Loucy (cell line): ENCODE data around the gene GPATCH4.
"Not testable (repeated sequence)": the region's sequence is repeated elsewhere in the genome, so short reads cannot be mapped to it uniquely, and the experiment has no call there.

ENCODE experiments used
- H2AFZ ChIP-seq: fragments of 200-600 bp; sonication (generic); 2 replicates; pipeline ENCODE4 v1.6.0; 2016; ENCODE audit warnings: antibody characterized with exemption, mild to moderate bottlenecking, low read length, moderate library complexity
- H3F3A ChIP-seq: fragments of 200-600 bp; 2 replicates; pipeline ENCODE4 v1.6.0; 2016; ENCODE audit warnings: antibody characterized with exemption, low read depth, mild to moderate bottlenecking
- H3K27me3 ChIP-seq: fragments of 200-600 bp; sonication (generic); 2 replicates; pipeline ENCODE4 v1.6.1; 2014; ENCODE audit warnings: low read length, mild to moderate bottlenecking; ENCODE audit not compliant: insufficient read depth, poor library complexity, severe bottlenecking
- H3K36me3 ChIP-seq: fragments of 200-600 bp; sonication (generic); 2 replicates; pipeline ENCODE4 v1.6.1; 2016; ENCODE audit warnings: low read length; ENCODE audit not compliant: insufficient read depth
- H3K4me1 ChIP-seq: fragments of 200-600 bp; sonication (generic); 2 replicates; pipeline ENCODE4 v1.5.1; 2014; ENCODE audit warnings: low read length, mild to moderate bottlenecking; ENCODE audit not compliant: insufficient read depth, poor library complexity, severe bottlenecking
- H3K4me2 ChIP-seq: fragments of 200-600 bp; sonication (generic); 2 replicates; pipeline ENCODE4 v1.6.0; 2014; ENCODE audit warnings: antibody characterized with exemption, low read length, low read depth, mild to moderate bottlenecking; ENCODE audit not compliant: poor library complexity, severe bottlenecking
- H3K4me3 ChIP-seq: fragments of 200-600 bp; sonication (generic); 2 replicates; pipeline ENCODE4 v1.5.1; 2014; ENCODE audit warnings: low read length, mild to moderate bottlenecking, mixed read lengths; ENCODE audit not compliant: poor library complexity, severe bottlenecking
- H3K79me2 ChIP-seq: fragments of 200-600 bp; sonication (generic); 2 replicates; pipeline ENCODE4 v1.6.1; 2014; ENCODE audit warnings: low read length; ENCODE audit not compliant: insufficient read depth
- H3K9ac ChIP-seq: fragments of 200-600 bp; sonication (generic); 2 replicates; pipeline ENCODE4 v1.6.0; 2014; ENCODE audit warnings: mild to moderate bottlenecking, low read depth, low read length, moderate library complexity; ENCODE audit not compliant: poor library complexity, severe bottlenecking
- H3K9me2 ChIP-seq: fragments of 200-600 bp; sonication (generic); replicated peaks from 2 replicates; pipeline ENCODE4 v1.6.1; 2016; ENCODE audit warnings: low read depth, low read length, mixed read lengths
- H3K9me3 ChIP-seq: fragments of 200-600 bp; sonication (generic); 2 replicates; pipeline ENCODE4 v1.6.1; 2014; ENCODE audit warnings: mild to moderate bottlenecking, antibody characterized with exemption, low read length, low read depth; ENCODE audit not compliant: insufficient read depth
- H4K20me1 ChIP-seq: fragments of 200-600 bp; sonication (generic); 2 replicates; pipeline ENCODE4 v1.6.0; 2014; ENCODE audit warnings: antibody characterized with exemption, low read length, mild to moderate bottlenecking; ENCODE audit not compliant: insufficient read depth, poor library complexity, severe bottlenecking
- EZH2phosphoT487 ChIP-seq: fragments of 200-600 bp; IDR thresholded peaks from 2 replicates; pipeline ENCODE4 v1.6.1; 2018; ENCODE audit warnings: antibody characterized with exemption, mild to moderate bottlenecking, moderate library complexity, borderline replicate concordance
- TF ChIP-seq, protein P1 (sequence below): fragments of 200-600 bp; sonication (generic); conservative IDR thresholded peaks from 2 replicates; pipeline ENCODE4 v1.5.1; 2014; ENCODE audit warnings: mild to moderate bottlenecking, antibody characterized with exemption, low read length

The GPATCH4 gene

DNA sequence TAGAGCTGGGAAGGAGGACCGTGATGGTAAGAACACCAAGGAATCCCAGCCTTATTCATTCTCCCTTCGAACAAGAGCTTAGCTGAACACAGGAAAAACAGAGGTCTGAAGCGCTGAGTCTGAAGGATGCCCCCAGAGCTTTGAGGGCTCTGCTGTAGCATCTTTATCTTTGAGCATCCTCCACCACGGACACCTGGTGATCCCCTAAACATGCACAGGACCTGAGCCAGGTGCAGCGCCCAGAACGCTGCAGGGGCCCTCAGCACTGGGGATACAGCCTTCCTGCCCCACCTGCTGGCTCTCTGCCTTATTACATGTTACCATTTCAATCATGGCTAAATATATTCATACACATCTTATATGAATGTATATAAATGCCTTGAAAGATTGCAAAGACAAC is 7.7 kb upstream of the GPATCH4 start:
- Histone ChIP-seq H3K27me3 (no peaks in the 10 kb centered on the region), H3F3A (no peaks in the 10 kb centered on the region), H3K79me2 (no peaks in the 10 kb centered on the region), H3K4me2 (no peak overlapping the region), H3K9ac (no peak overlapping the region), H3K9me2 (no peaks in the 10 kb centered on the region), H3K9me3 (no peaks in the 10 kb centered on the region), H2AFZ (no peak overlapping the region), H4K20me1 (no peaks in the 10 kb centered on the region), H3K4me3 (no peak overlapping the region), H3K4me1 (peaks cover 4% of the 10 kb centered on the region), H3K36me3 (no peaks in the 10 kb centered on the region)
- TF ChIP-seq, protein P1, sequence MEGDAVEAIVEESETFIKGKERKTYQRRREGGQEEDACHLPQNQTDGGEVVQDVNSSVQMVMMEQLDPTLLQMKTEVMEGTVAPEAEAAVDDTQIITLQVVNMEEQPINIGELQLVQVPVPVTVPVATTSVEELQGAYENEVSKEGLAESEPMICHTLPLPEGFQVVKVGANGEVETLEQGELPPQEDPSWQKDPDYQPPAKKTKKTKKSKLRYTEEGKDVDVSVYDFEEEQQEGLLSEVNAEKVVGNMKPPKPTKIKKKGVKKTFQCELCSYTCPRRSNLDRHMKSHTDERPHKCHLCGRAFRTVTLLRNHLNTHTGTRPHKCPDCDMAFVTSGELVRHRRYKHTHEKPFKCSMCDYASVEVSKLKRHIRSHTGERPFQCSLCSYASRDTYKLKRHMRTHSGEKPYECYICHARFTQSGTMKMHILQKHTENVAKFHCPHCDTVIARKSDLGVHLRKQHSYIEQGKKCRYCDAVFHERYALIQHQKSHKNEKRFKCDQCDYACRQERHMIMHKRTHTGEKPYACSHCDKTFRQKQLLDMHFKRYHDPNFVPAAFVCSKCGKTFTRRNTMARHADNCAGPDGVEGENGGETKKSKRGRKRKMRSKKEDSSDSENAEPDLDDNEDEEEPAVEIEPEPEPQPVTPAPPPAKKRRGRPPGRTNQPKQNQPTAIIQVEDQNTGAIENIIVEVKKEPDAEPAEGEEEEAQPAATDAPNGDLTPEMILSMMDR = peak; percentile 77
- TF ChIP-seq EZH2phosphoT487 = no peak

DNA sequence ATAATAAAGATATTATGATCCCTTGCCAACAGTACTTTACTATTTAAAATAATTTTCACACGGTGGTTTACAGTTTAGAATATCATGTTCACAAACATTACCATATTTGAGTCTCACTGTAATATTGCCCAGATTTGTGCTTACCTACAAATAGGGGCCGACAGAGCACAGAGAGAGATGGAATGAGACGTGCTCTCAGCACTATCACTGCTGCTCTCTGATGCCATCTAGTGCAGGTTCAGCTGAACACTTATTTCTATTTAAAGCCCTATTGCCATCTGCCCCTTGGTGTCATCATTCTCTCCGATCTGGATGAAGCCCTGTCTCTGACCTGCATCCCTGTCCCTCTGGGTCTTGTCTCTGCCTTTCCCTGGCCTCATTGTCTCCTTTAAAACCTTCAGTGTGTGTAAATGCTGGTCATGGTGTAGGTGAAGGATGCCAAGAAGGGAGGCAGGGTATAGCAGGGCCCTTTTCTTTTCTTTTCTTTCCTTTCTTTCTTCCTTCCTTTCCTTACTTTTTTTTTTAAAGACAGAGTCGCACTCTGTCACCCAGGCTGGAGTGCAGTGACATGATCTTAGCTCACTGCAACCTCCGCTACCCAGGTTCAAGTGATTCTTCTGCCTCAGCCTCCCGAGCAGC is 6.9 kb upstream of the GPATCH4 start:
- H2AFZ ChIP-seq = no peak overlapping the region
- no peak overlapping the region for H3K9ac ChIP-seq
- H3K36me3 ChIP-seq = no peaks in the 10 kb centered on the region
- H3K4me2 ChIP-seq = no peak overlapping the region
- no peaks in the 10 kb centered on the region for H3K27me3 ChIP-seq
- peaks cover 4% of the 10 kb centered on the region for H3K4me1 ChIP-seq
- H3K4me3 ChIP-seq = no peak overlapping the region
- no peak for TF ChIP-seq EZH2phosphoT487
- TF ChIP-seq, protein P1 = peak; percentile 82
- H3K9me3 ChIP-seq = no peaks in the 10 kb centered on the region
- no peaks in the 10 kb centered on the region for H4K20me1 ChIP-seq
- no peaks in the 10 kb centered on the region for H3F3A ChIP-seq
- no peaks in the 10 kb centered on the region for H3K9me2 ChIP-seq
- no peaks in the 10 kb centered on the region for H3K79me2 ChIP-seq

DNA sequence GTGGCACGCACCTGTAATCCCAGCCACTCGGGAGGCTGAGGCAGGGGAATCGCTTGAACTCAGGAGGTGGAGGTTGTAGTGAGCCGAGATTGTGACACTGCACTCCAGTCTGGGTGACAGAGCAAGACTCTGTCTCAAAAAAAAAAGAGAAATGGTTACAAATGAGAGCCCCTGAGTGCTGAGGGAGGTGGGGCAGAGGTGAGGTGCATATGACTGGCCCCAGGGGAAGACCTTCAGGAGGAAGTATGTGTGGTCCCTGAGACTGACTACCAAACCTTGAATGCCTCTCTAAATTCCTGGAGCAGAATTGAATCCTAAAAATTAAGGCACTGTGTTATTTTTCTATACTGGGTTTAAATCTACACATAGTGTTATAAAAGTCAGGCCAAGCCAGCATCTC is 6.1 kb upstream of the GPATCH4 start:
- not testable (repeated sequence) for H3K9me3 ChIP-seq, H3F3A ChIP-seq, H3K4me2 ChIP-seq, H2AFZ ChIP-seq, H3K4me1 ChIP-seq, H3K9me2 ChIP-seq, H4K20me1 ChIP-seq, H3K27me3 ChIP-seq, H3K36me3 ChIP-seq, H3K79me2 ChIP-seq, H3K4me3 ChIP-seq, H3K9ac ChIP-seq

DNA sequence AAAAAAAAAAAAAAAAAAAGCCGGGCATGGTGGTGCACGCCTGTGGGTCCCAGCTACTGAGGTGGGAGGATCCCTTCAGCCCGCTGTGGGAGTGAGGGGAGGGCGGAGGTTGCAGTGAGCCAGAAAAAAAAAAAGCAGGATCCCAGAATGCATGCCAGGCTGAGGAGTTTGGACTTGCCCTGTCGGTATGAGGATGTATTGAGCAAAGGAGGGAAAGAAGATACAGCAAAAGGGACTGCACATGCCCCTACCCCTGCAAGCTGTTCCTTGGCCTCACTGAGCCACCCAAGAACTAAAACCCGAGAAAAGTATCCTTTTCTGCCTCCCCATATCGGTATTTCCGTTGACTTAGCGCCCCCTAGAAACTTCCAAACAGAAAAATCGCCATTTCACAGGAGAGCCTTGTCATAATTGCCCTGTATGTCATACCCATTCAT is 1.3 kb upstream of the GPATCH4 start:
- Histone ChIP-seq H3K4me3 (peak overlapping the region; percentile 93), H3K27me3 (no peaks in the 10 kb centered on the region), H3K4me2 (peak overlapping the region; percentile 90), H3K9me2 (no peaks in the 10 kb centered on the region), H4K20me1 (no peaks in the 10 kb centered on the region), H3K79me2 (peaks cover 21% of the 10 kb centered on the region), H3K36me3 (peaks cover 9% of the 10 kb centered on the region; the same call in 1 of the 2 replicates), H2AFZ (0 out of 2 replicates have a peak overlapping the region, but pooled peaks have one; percentile 58), H3F3A (no peaks in the 10 kb centered on the region), H3K9me3 (no peaks in the 10 kb centered on the region), H3K9ac (no peak overlapping the region), H3K4me1 (peaks cover 9% of the 10 kb centered on the region)
- no peak for TF ChIP-seq EZH2phosphoT487
- TF ChIP-seq, protein P1 = peak; percentile 70
